SK-N-SH (cell line): ENCODE results near the gene LEKR1. TPM values are rescaled to one million over a fixed set of nuclear protein-coding genes. Genes with fewer than 3 reads are reported as not detected.
A peak's percentile ranks its signal among the peaks of the same experiment; 100 is the strongest.

ENCODE experiments used
- CTCF ChIA-PET: fragments of 300-600, 350-600 bp; formaldehyde crosslinking; extraction: SDS; loops from one replicate; lab custom pipeline; 2021; lab: Yijun Ruan, JAX
- POLR2A ChIA-PET: fragments of 350-600 bp; sonication (Branson Sonifier 250); formaldehyde crosslinking; extraction: SDS; loops from one replicate; lab custom pipeline; 2020; ENCODE audit warnings: antibody characterized with exemption, inconsistent platforms; lab: Yijun Ruan, JAX
- DNase-seq: peaks from one replicate; pipeline ENCODE4 v3.0.0; 2012
- H2AFZ ChIP-seq: fragments of 200-600 bp; sonication (generic); 2 replicates; pipeline ENCODE4 v1.8.1; 2016; ENCODE audit warnings: antibody characterized with exemption, mild to moderate bottlenecking, low read depth
- H3F3A ChIP-seq: fragments of 200-600 bp; sonication (generic); replicated peaks from 2 replicates; pipeline ENCODE3; 2016; ENCODE audit warnings: antibody characterized with exemption, mild to moderate bottlenecking; ENCODE audit not compliant: insufficient read depth
- H3K27ac ChIP-seq, 2 experiments: fragments of 200-500 bp in 1 of 2; fragments of 200-600 bp in 1 of 2; sonication (Bioruptor generic) in 1 of 2; sonication (generic), shearing (Covaris generic) in 1 of 2; 2 replicates each; pipeline versions ENCODE4 v1.5.1 to v1.6.1; 2014 to 2016; ENCODE audit warnings: low read depth in 2 of 2, inconsistent platforms in 1 of 2, low read length in 1 of 2, mild to moderate bottlenecking in 1 of 2, mixed read lengths in 1 of 2
- H3K27me3 ChIP-seq: fragments of 200-600 bp; sonication (generic), shearing (Covaris generic); 2 replicates; pipeline ENCODE4 v1.6.1; 2016; ENCODE audit warnings: mixed run types; ENCODE audit not compliant: insufficient read depth
- H3K36me3 ChIP-seq, 2 experiments: fragments of 200-500 bp in 1 of 2; fragments of 200-600 bp in 1 of 2; sonication (Bioruptor generic) in 1 of 2; sonication (generic) in 1 of 2; replicated peaks in 1 of 2; 2 replicates each; pipeline versions ENCODE3 to v1.5.1; 2014 to 2016; ENCODE audit warnings: low read length in 1 of 2, mild to moderate bottlenecking in 1 of 2; ENCODE audit not compliant: insufficient read depth in 2 of 2, control insufficient read depth in 1 of 2
- H3K4me1 ChIP-seq, 2 experiments: fragments of 200-500 bp in 1 of 2; fragments of 200-600 bp in 1 of 2; sonication (Bioruptor generic) in 1 of 2; sonication (generic), shearing (Covaris generic) in 1 of 2; 2 replicates each; pipeline versions ENCODE4 v1.5.1 to v1.6.1; 2014 to 2016; ENCODE audit warnings: low read depth in 1 of 2, low read length in 1 of 2, mixed run types in 1 of 2; ENCODE audit not compliant: insufficient read depth in 2 of 2, control insufficient read depth in 1 of 2
- H3K4me2 ChIP-seq: fragments of 200-600 bp; sonication (generic), shearing (Covaris generic); 2 replicates; pipeline ENCODE4 v1.6.1; 2017; ENCODE audit warnings: mixed run types
- H3K4me3 ChIP-seq, 2 experiments: fragments of 200-500 bp in 1 of 2; fragments of 200-600 bp in 1 of 2; sonication (Bioruptor generic) in 1 of 2; sonication (generic), shearing (Covaris generic) in 1 of 2; 2 replicates each; pipeline versions ENCODE4 v1.5.1 to v1.8.1; 2014 to 2016; ENCODE audit warnings: low read depth in 2 of 2, inconsistent platforms in 1 of 2, low read length in 1 of 2, mild to moderate bottlenecking in 1 of 2, mixed read lengths in 1 of 2, moderate library complexity in 1 of 2
- H3K79me2 ChIP-seq: fragments of 200-600 bp; sonication (generic); 2 replicates; pipeline ENCODE4 v1.8.1; 2017; ENCODE audit warnings: mild to moderate bottlenecking; ENCODE audit not compliant: insufficient read depth
- H3K9ac ChIP-seq: fragments of 200-600 bp; sonication (generic); 2 replicates; pipeline ENCODE4 v1.6.1; 2017; ENCODE audit warnings: mixed run types
- H3K9me2 ChIP-seq: fragments of 200-600 bp; sonication (generic); 2 replicates; pipeline ENCODE4 v1.6.1; 2017; ENCODE audit warnings: mixed run types
- H3K9me3 ChIP-seq: fragments of 200-600 bp; sonication (generic); 2 replicates; pipeline ENCODE4 v1.6.1; 2017; ENCODE audit warnings: mixed run types, mild to moderate bottlenecking, moderate library complexity
- H4K20me1 ChIP-seq: fragments of 200-600 bp; sonication (generic); 2 replicates; pipeline ENCODE4 v1.6.1; 2017; ENCODE audit warnings: mild to moderate bottlenecking, mixed run types; ENCODE audit not compliant: insufficient read depth
- CTCF ChIP-seq: fragments of 200-600 bp; sonication (generic); IDR thresholded peaks from 2 replicates; pipeline ENCODE4 v1.6.1; 2017; ENCODE audit warnings: antibody characterized with exemption, mild to moderate bottlenecking, moderate library complexity
- EP300 ChIP-seq, 2 experiments: IDR thresholded peaks; 2 replicates each; pipeline versions ENCODE4 v1.4.0 to v1.6.1; 2012; ENCODE audit warnings: borderline replicate concordance in 1 of 2, low read depth in 1 of 2, low read length in 1 of 2
- EZH2phosphoT487 ChIP-seq: fragments of 200-600 bp; sonication (generic); IDR thresholded peaks from 2 replicates; pipeline ENCODE4 v1.6.1; 2017; ENCODE audit warnings: low read depth, mixed run types, mild to moderate bottlenecking, antibody characterized with exemption, moderate library complexity, borderline replicate concordance
- FOXJ3 ChIP-seq: sonication (generic); formaldehyde crosslinking; IDR thresholded peaks from 2 replicates; pipeline ENCODE4 v1.5.1; 2020; ENCODE audit warnings: mild to moderate bottlenecking, missing genetic modification reagents
- GABPA ChIP-seq: IDR thresholded peaks from 2 replicates; pipeline ENCODE4 v1.4.0; 2012; ENCODE audit warnings: low read depth, mild to moderate bottlenecking
- GATA2 ChIP-seq: sonication (generic); formaldehyde crosslinking; IDR thresholded peaks from 2 replicates; pipeline ENCODE4 v1.5.0; 2020; ENCODE audit warnings: mild to moderate bottlenecking, missing genetic modification reagents
- MAX ChIP-seq: IDR thresholded peaks from 2 replicates; pipeline ENCODE4 v1.4.0; 2012; ENCODE audit warnings: low read depth
- MEF2A ChIP-seq: IDR thresholded peaks from 2 replicates; pipeline ENCODE4 v1.4.0; 2012; ENCODE audit warnings: low read depth, borderline replicate concordance
- NFIC ChIP-seq: IDR thresholded peaks from 2 replicates; pipeline ENCODE4 v1.4.0; 2012; ENCODE audit warnings: borderline replicate concordance
- POLR2AphosphoS5 ChIP-seq: IDR thresholded peaks from 2 replicates; pipeline ENCODE4 v1.6.1; 2012; ENCODE audit warnings: low read depth, low read length
- RAD21 ChIP-seq: IDR thresholded peaks from 2 replicates; pipeline ENCODE4 v1.6.1; 2012; ENCODE audit warnings: mild to moderate bottlenecking, low read length
- REST ChIP-seq: IDR thresholded peaks from 2 replicates; pipeline ENCODE4 v1.6.1; 2012; ENCODE audit warnings: mild to moderate bottlenecking, low read depth, low read length, moderate library complexity
- SMC3 ChIP-seq: IDR thresholded peaks from 2 replicates; pipeline ENCODE4 v1.6.1; 2012; ENCODE audit warnings: low read depth, low read length, improper control_type of control experiment
- TAF1 ChIP-seq: IDR thresholded peaks from 2 replicates; pipeline ENCODE4 v1.6.1; 2012; ENCODE audit warnings: low read depth, mild to moderate bottlenecking, low read length, moderate library complexity, borderline replicate concordance
- TCF12 ChIP-seq: IDR thresholded peaks from 2 replicates; pipeline ENCODE4 v1.4.0; 2012
- TEAD4 ChIP-seq: IDR thresholded peaks from 2 replicates; pipeline ENCODE4 v1.4.0; 2012; ENCODE audit warnings: mild to moderate bottlenecking, borderline replicate concordance; ENCODE audit not compliant: insufficient read depth
- USF1 ChIP-seq: IDR thresholded peaks from 2 replicates; pipeline ENCODE4 v1.4.0; 2012; ENCODE audit warnings: low read depth, borderline replicate concordance
- USF2 ChIP-seq: fragments of 150-350 bp; IDR thresholded peaks from 2 replicates; pipeline ENCODE4 v1.6.1; 2017; ENCODE audit warnings: antibody characterized with exemption, low read length, low read depth, borderline replicate concordance
- WGBS: methylation state at CpG from one replicate; pipeline ENCODE4 v1.1.6; 2017; ENCODE audit warnings: low lambda C conversion rate; 5-methylcytosine and 5-hydroxymethylcytosine counted together
- polyA plus RNA-seq, 3 experiments: library from polyadenylated mRNA; depleted of rRNA; stranded (reverse); fragments of >200 nt; gene quantifications; 2 replicates each; pipeline ENCODE4 v1.2.3, GENCODE V29; 2012

The LEKR1 gene
- polyA plus RNA-seq, 1 of the 3 experiments (the other 2 are of a cell fraction) = 0.30 TPM

- TF ChIP-seq TAF1 = no peak
- no peak for TF ChIP-seq USF1
- no peak for TF ChIP-seq REST
- no peak for TF ChIP-seq MEF2A
- TF ChIP-seq TCF12 = no peak
- TF ChIP-seq CTCF = no peak
- TF ChIP-seq EZH2phosphoT487 = no peak
- TF ChIP-seq RAD21 = no peak
- no peak for TF ChIP-seq FOXJ3 (CRISPR knock-in tag)
- TF ChIP-seq, all 33 proteins: peak for 0
These were observed 23.1 kb upstream of the LEKR1 start (continued) for GRCh38 chr3:156802821-156803606.

GRCh38 chr3:156803952-156804741, 22.0 kb upstream of the LEKR1 start:
- Histone ChIP-seq H3F3A (no peaks in the 10 kb centered on the region), H3K9me3 (no peaks in the 10 kb centered on the region), H3K79me2 (no peaks in the 10 kb centered on the region), H4K20me1 (no peaks in the 10 kb centered on the region), H3K36me3 (no peaks in the 10 kb centered on the region), H2AFZ (no peak overlapping the region), H3K9me2 (no peaks in the 10 kb centered on the region), H3K4me2 (no peak overlapping the region), H3K9ac (no peak overlapping the region), H3K4me1 (peaks cover 0 to 4% of the 10 kb centered on the region in 2 experiments; a peak in 1 of 4 replicates), H3K27ac (peak overlapping the region in 1 of 2 experiments; percentile 25; a peak in 1 of 4 replicates), H3K27me3 (no peaks in the 10 kb centered on the region), H3K4me3 (no peak overlapping the region)
- no peak for DNase-seq
- WGBS = 20% methylated on average over 1 of the region's 1 CpG
- ChIA-PET CTCF (no interaction called here), POLR2A (no interaction called here)
- no peak for TF ChIP-seq NFIC
- no peak for TF ChIP-seq GABPA
- no peak for TF ChIP-seq TEAD4
- no peak for TF ChIP-seq POLR2AphosphoS5
- TF ChIP-seq CTCF = no peak
- TF ChIP-seq FOXJ3 (CRISPR knock-in tag) = no peak
- TF ChIP-seq SMC3 = no peak
- no peak for TF ChIP-seq USF2
- peak in 1 of 2 experiments; percentile 19; a peak in 1 of 4 replicates for TF ChIP-seq EP300 (IDR thresholded peaks at IDR 0.05; ENCODE audit: borderline replicate concordance in 1 of 2, low read depth in 1 of 2, low read length in 1 of 2)
- TF ChIP-seq MAX = no peak
- peak; percentile 34; the same call in 1 of the 2 replicates for TF ChIP-seq GATA2 (CRISPR knock-in tag)
